ENCODE measurements around the gene PTPN4.

PTPN4 gene

GRCh38 chr2:119744335-119744939 is 15.3 kb upstream of the PTPN4 start:
- Histone ChIP-seq H3K4me1 (ENCODE audit: insufficient read depth, insufficient read length) (peaks cover 4% of the 10 kb centered on the region), H3K9me3 (ENCODE audit: insufficient read depth, low read length) (no peaks in the 10 kb centered on the region), H3K9ac (ENCODE audit: insufficient read length, low read depth) (no peak overlapping the region), H3K36me3 (ENCODE audit: insufficient read depth, insufficient read length, low read length) (no peaks in the 10 kb centered on the region), H3K4me3 (ENCODE audit: insufficient read length, low read depth) (no peak overlapping the region), H3K27me3 (ENCODE audit: insufficient read depth, insufficient read length) (no peaks in the 10 kb centered on the region)
- no peak for DNase-seq (ENCODE audit: low read depth, low spot score)
- TF ChIP-seq ZNF274 (IDR thresholded peaks at IDR 0.05; ENCODE audit: low read depth, low read length), result no peak

DNA sequence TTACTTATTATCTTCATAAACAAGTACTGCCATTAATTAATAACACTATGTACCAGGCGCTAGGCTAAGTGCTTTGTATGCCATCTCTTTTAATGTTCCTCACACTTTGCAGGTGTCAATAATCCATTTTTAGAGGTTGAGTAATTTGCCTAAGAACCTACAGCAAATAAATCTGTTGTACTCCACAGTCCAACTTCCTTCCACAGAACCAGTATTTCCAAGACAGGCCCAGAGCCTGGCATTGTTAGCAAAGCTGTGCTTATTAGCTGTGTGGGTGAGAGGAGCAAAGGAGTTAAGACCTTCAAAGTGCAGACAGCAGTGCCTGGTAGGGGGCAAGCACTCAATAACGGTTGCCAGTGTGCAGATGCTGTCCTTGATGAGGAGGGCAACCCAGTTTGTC is 14.2 kb upstream of the PTPN4 start:
- no peaks in the 10 kb centered on the region for H3K36me3 ChIP-seq (ENCODE audit: insufficient read depth, insufficient read length, low read length)
- DNase-seq (ENCODE audit: low read depth, low spot score), result no peak
- no peak overlapping the region for H3K9ac ChIP-seq (ENCODE audit: insufficient read length, low read depth)
- no peak overlapping the region for H3K4me3 ChIP-seq (ENCODE audit: insufficient read length, low read depth)
- H3K27me3 ChIP-seq (ENCODE audit: insufficient read depth, insufficient read length), result no peaks in the 10 kb centered on the region
- H3K9me3 ChIP-seq (ENCODE audit: insufficient read depth, low read length), result no peaks in the 10 kb centered on the region
- TF ChIP-seq ZNF274 (IDR thresholded peaks at IDR 0.05; ENCODE audit: low read depth, low read length) (no peak), SUZ12 (IDR thresholded peaks at IDR 0.05; ENCODE audit: extremely low read depth, insufficient read depth, insufficient read length) (no peak), YY1 (IDR thresholded peaks at IDR 0.05; ENCODE audit: insufficient read depth, insufficient read length) (no peak)
- peaks cover 4% of the 10 kb centered on the region for H3K4me1 ChIP-seq (ENCODE audit: insufficient read depth, insufficient read length)

GRCh38 chr2:119746836-119747686 is 12.7 kb upstream of the PTPN4 start:
- H3K9me3 ChIP-seq (ENCODE audit: insufficient read depth, low read length), result no peaks in the 10 kb centered on the region
- no peaks in the 10 kb centered on the region for H3K36me3 ChIP-seq (ENCODE audit: insufficient read depth, insufficient read length, low read length)
- TF ChIP-seq SUZ12 (IDR thresholded peaks at IDR 0.05; ENCODE audit: extremely low read depth, insufficient read depth, insufficient read length), result no peak
- no peak for TF ChIP-seq YY1 (IDR thresholded peaks at IDR 0.05; ENCODE audit: insufficient read depth, insufficient read length)

GRCh38 chr2:119748135-119748534 is 11.6 kb upstream of the PTPN4 start:
- Histone ChIP-seq H3K36me3 (ENCODE audit: insufficient read depth, insufficient read length, low read length) (no peaks in the 10 kb centered on the region), H3K9ac (ENCODE audit: insufficient read length, low read depth) (no peak overlapping the region), H3K4me3 (ENCODE audit: insufficient read length, low read depth) (no peak overlapping the region), H3K9me3 (ENCODE audit: insufficient read depth, low read length) (no peaks in the 10 kb centered on the region), H3K4me1 (ENCODE audit: insufficient read depth, insufficient read length) (peaks cover 4% of the 10 kb centered on the region), H3K27me3 (ENCODE audit: insufficient read depth, insufficient read length) (no peaks in the 10 kb centered on the region)
- no peak for DNase-seq (ENCODE audit: low read depth, low spot score)
- TF ChIP-seq SUZ12 (IDR thresholded peaks at IDR 0.05; ENCODE audit: extremely low read depth, insufficient read depth, insufficient read length), result no peak
- no peak for TF ChIP-seq ZNF274 (IDR thresholded peaks at IDR 0.05; ENCODE audit: low read depth, low read length)
- TF ChIP-seq YY1 (IDR thresholded peaks at IDR 0.05; ENCODE audit: insufficient read depth, insufficient read length), result no peak

More at GRCh38 chr2:119746836-119747686, 12.7 kb upstream of the PTPN4 start:
- Histone ChIP-seq H3K4me3 (ENCODE audit: insufficient read length, low read depth) (no peak overlapping the region), H3K27me3 (ENCODE audit: insufficient read depth, insufficient read length) (no peaks in the 10 kb centered on the region), H3K9ac (ENCODE audit: insufficient read length, low read depth) (no peak overlapping the region), H3K4me1 (ENCODE audit: insufficient read depth, insufficient read length) (peaks cover 4% of the 10 kb centered on the region)
- DNase-seq (ENCODE audit: low read depth, low spot score), result peak; percentile 18

DNA sequence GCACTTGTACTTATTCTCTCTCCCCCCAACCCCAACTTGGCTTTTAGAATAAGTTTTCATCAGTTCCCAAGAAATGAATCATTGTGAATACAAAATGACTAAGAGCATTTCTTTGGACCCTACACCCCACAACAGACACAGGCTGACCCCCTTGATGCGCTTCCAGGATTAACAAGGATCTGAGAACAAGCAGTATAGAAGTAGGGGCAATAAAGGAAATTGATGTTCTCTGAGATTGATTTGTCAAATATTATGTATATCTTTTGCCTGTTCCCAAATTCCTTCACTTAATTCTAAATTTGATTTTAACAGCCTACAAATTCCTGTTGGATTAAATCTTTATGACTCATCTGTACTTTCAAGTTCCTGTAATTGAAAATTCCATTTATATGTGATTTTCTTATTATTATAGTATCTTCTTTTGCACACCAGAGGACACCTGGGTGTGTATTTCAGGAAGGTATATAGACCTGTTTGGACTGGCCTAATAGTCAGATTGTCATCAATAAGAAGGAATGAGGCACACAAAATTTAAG is 10.2 kb upstream of the PTPN4 start:
- no peak overlapping the region for H3K9ac ChIP-seq (ENCODE audit: insufficient read length, low read depth)
- H3K27me3 ChIP-seq (ENCODE audit: insufficient read depth, insufficient read length), result no peaks in the 10 kb centered on the region
- DNase-seq (ENCODE audit: low read depth, low spot score), result no peak
- no peaks in the 10 kb centered on the region for H3K36me3 ChIP-seq (ENCODE audit: insufficient read depth, insufficient read length, low read length)
- TF ChIP-seq ZNF274 (IDR thresholded peaks at IDR 0.05; ENCODE audit: low read depth, low read length) (no peak), YY1 (IDR thresholded peaks at IDR 0.05; ENCODE audit: insufficient read depth, insufficient read length) (no peak), SUZ12 (IDR thresholded peaks at IDR 0.05; ENCODE audit: extremely low read depth, insufficient read depth, insufficient read length) (no peak)
- H3K4me1 ChIP-seq (ENCODE audit: insufficient read depth, insufficient read length), result peaks cover 4% of the 10 kb centered on the region
- H3K4me3 ChIP-seq (ENCODE audit: insufficient read length, low read depth), result no peak overlapping the region
- H3K9me3 ChIP-seq (ENCODE audit: insufficient read depth, low read length), result no peaks in the 10 kb centered on the region

DNA sequence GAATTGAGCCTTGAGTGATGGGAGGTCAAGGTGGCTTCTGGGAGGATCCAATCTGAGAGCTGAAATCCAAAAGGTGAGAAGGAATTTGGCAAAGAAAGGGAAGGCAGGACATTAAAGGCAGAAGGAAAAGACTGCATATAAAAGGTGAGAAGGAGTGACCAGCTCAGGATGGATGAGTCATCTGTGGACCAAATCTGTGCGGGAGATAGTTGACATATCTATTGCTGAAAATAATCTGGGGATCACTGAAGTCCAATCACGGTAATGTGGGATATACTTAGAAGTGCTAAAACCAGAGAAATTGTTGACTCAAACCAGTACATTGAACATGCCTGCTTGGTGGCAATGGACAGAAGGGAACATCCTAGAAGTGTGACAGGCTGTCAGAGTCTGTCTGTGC is 8.0 kb upstream of the PTPN4 start:
- no peak for TF ChIP-seq ZNF274 (IDR thresholded peaks at IDR 0.05; ENCODE audit: low read depth, low read length)
- no peak for TF ChIP-seq SUZ12 (IDR thresholded peaks at IDR 0.05; ENCODE audit: extremely low read depth, insufficient read depth, insufficient read length)
- no peak for TF ChIP-seq YY1 (IDR thresholded peaks at IDR 0.05; ENCODE audit: insufficient read depth, insufficient read length)
- DNase-seq (ENCODE audit: low read depth, low spot score), result no peak
- H3K27me3 ChIP-seq (ENCODE audit: insufficient read depth, insufficient read length), result no peaks in the 10 kb centered on the region
- no peak overlapping the region for H3K4me3 ChIP-seq (ENCODE audit: insufficient read length, low read depth)
- H3K4me1 ChIP-seq (ENCODE audit: insufficient read depth, insufficient read length), result peaks cover 4% of the 10 kb centered on the region
- H3K9me3 ChIP-seq (ENCODE audit: insufficient read depth, low read length), result no peaks in the 10 kb centered on the region
- no peaks in the 10 kb centered on the region for H3K36me3 ChIP-seq (ENCODE audit: insufficient read depth, insufficient read length, low read length)
- no peak overlapping the region for H3K9ac ChIP-seq (ENCODE audit: insufficient read length, low read depth)

All from NT2/D1 (cell line).